ENCODE measurements around the gene RASL11A.
"Not testable (repeated sequence)": the region's sequence is repeated elsewhere in the genome, so short reads cannot be mapped to it uniquely, and the experiment has no call there.

The RASL11A gene

GRCh38 chr13:27270594-27271520, at the start of gene RASL11A:
RASL11A (plus strand) TSS chr13:27270830; CDS start chr13:27270945, 115 bp downstream.
- peak; percentile 36 for DNase-seq

GRCh38 chr13:27222100-27222499, 48.5 kb upstream of the RASL11A start:
- DNase-seq, result not testable (repeated sequence)

GRCh38 chr13:27226991-27227390, 43.6 kb upstream of the RASL11A start:
- DNase-seq, result no peak

GRCh38 chr13:27228131-27228530, 42.5 kb upstream of the RASL11A start:
- DNase-seq, result no peak

GRCh38 chr13:27229642-27230041, 41.0 kb upstream of the RASL11A start:
- no peak for DNase-seq

- DNase-seq, result no peak
Observed at GRCh38 chr13:27233964-27234363, 36.7 kb upstream of the RASL11A start.

- no peak for DNase-seq
Observed at GRCh38 chr13:27236478-27236877, 34.2 kb upstream of the RASL11A start.

- no peak for DNase-seq
Observed at GRCh38 chr13:27242702-27243101, 27.9 kb upstream of the RASL11A start.

- no peak for DNase-seq
Observed at GRCh38 chr13:27245610-27246009, 25.0 kb upstream of the RASL11A start.

- no peak for DNase-seq
Observed at GRCh38 chr13:27250833-27251165, 19.8 kb upstream of the RASL11A start.

- DNase-seq, result peak; percentile 83
Observed at GRCh38 chr13:27251166-27252091, 19.2 kb upstream of the RASL11A start, which contains the start of gene RPL21. RPL21 (plus strand) TSS chr13:27251558; CDS start chr13:27253777, 2,219 bp downstream.

- no peak for DNase-seq
Observed at GRCh38 chr13:27252467-27252866, 18.2 kb upstream of the RASL11A start.

- no peak for DNase-seq
Observed at GRCh38 chr13:27257233-27257568, 13.4 kb upstream of the RASL11A start.

GRCh38 chr13:27257648-27258253, 12.9 kb upstream of the RASL11A start:
- no peak for DNase-seq

GRCh38 chr13:27258637-27259386, 11.8 kb upstream of the RASL11A start:
- no peak for DNase-seq

- DNase-seq, result no peak
Observed at GRCh38 chr13:27259831-27260230, 10.8 kb upstream of the RASL11A start.

GRCh38 chr13:27261396-27261795, 9.2 kb upstream of the RASL11A start:
- DNase-seq, result no peak

- DNase-seq, result no peak
Observed at GRCh38 chr13:27263438-27263837, 7.2 kb upstream of the RASL11A start.

GRCh38 chr13:27264181-27264580, 6.4 kb upstream of the RASL11A start:
- no peak for DNase-seq

- DNase-seq, result no peak
Observed at GRCh38 chr13:27264648-27265047, 6.0 kb upstream of the RASL11A start.

GRCh38 chr13:27266917-27267316, 3.7 kb upstream of the RASL11A start:
- DNase-seq, result no peak

- no peak for DNase-seq
Observed at GRCh38 chr13:27267596-27267995, 3.0 kb upstream of the RASL11A start.

Measured in NCI-H1436 (cell line).